Measurements from ENCODE around the gene IFNA6.

- no peak for TF ChIP-seq POLR2A (IDR thresholded peaks at IDR 0.05; ENCODE audit: low read depth, low read length)
- no peak for TF ChIP-seq POLR2AphosphoS5 (IDR thresholded peaks at IDR 0.05; ENCODE audit: low read depth, low read length)
- no peak for TF ChIP-seq TAF1 (IDR thresholded peaks at IDR 0.05; ENCODE audit: borderline replicate concordance, low read depth, low read length)
Measured at GRCh38 chr9:21348430-21348970, 2.2 kb downstream of the IFNA6 start.
